H1 (cell line): ENCODE measurements around the gene MLYCD. TPM values are rescaled to one million over a fixed set of nuclear protein-coding genes. Genes with fewer than 3 reads are reported as not detected.

ENCODE experiments used
- CTCF ChIA-PET: fragments of 300-600 bp; sonication (Branson Sonifier 250); formaldehyde crosslinking; loops from one replicate; lab custom pipeline; 2021; ENCODE audit not compliant: partially characterized antibody; lab: Charles Lee
- POLR2A ChIA-PET: fragments of 300-600 bp; sonication (Branson Sonifier 250); formaldehyde crosslinking; loops from one replicate; lab custom pipeline; 2021; ENCODE audit warnings: inconsistent platforms; ENCODE audit not compliant: partially characterized antibody; lab: Charles Lee
- DNase-seq, 2 experiments: peaks; one replicate each; pipeline versions ENCODE4 v3.0.0 to v3.0.0-alpha.2; 2010 to 2022; ENCODE audit warnings: low spot score in 2 of 2, low read depth in 1 of 2, mixed read lengths in 1 of 2
- FAIRE-seq: peaks from 2 replicates; lab custom pipeline; 2011; peaks lifted over from hg19 to GRCh38; lab: Jason Lieb, UNC
- H2AFZ ChIP-seq: 2 replicates; pipeline ENCODE4 v1.8.1; 2012; ENCODE audit warnings: low read length, inconsistent platforms
- H2AK5ac ChIP-seq: 2 replicates; pipeline ENCODE4 v1.6.1; 2013; ENCODE audit warnings: low read depth, low read length
- H2BK120ac ChIP-seq: replicated peaks from 2 replicates; pipeline ENCODE3; 2013; ENCODE audit warnings: low read depth, low read length, inconsistent platforms
- H2BK12ac ChIP-seq: 2 replicates; pipeline ENCODE4 v1.6.1; 2013; ENCODE audit warnings: low read depth, low read length
- H2BK15ac ChIP-seq: 2 replicates; pipeline ENCODE4 v1.6.1; 2013; ENCODE audit warnings: low read length
- H2BK20ac ChIP-seq: 2 replicates; pipeline ENCODE4 v1.6.1; 2013; ENCODE audit warnings: low read length
- H2BK5ac ChIP-seq: 2 replicates; pipeline ENCODE4 v1.6.1; 2013; ENCODE audit warnings: low read depth, low read length
- H3K14ac ChIP-seq: 2 replicates; pipeline ENCODE4 v1.6.1; 2013; ENCODE audit warnings: inconsistent platforms; ENCODE audit not compliant: insufficient read length
- H3K18ac ChIP-seq: 2 replicates; pipeline ENCODE4 v1.6.1; 2013; ENCODE audit warnings: low read length; ENCODE audit errors: extremely low read depth
- H3K23ac ChIP-seq: 2 replicates; pipeline ENCODE4 v1.6.1; 2013; ENCODE audit warnings: inconsistent platforms; ENCODE audit not compliant: insufficient read length
- H3K23me2 ChIP-seq: 2 replicates; pipeline ENCODE4 v1.6.1; 2013; ENCODE audit warnings: low read depth, low read length
- H3K27ac ChIP-seq: 2 replicates; pipeline ENCODE4 v1.6.1; 2011; ENCODE audit warnings: low read depth, low read length, inconsistent platforms
- H3K27me3 ChIP-seq, 4 experiments: replicated peaks in 1 of 4; 1 replicate in 1 of 4; 2 replicates in 3 of 4; pipeline versions ENCODE4 v1.6.1 to v1.8.1; 2011 to 2013; ENCODE audit warnings: low read length in 3 of 4, mild to moderate bottlenecking in 3 of 4, inconsistent platforms in 2 of 4, mixed read lengths in 2 of 4, moderate library complexity in 1 of 4; ENCODE audit not compliant: control insufficient read depth in 3 of 4, insufficient read depth in 3 of 4; ENCODE audit errors: extremely low read depth in 1 of 4
- H3K36me3 ChIP-seq, 4 experiments: 2 replicates each; pipeline versions ENCODE4 v1.6.1 to v1.8.1; 2011 to 2013; ENCODE audit warnings: mild to moderate bottlenecking in 4 of 4, low read length in 3 of 4, moderate library complexity in 2 of 4, control low read depth in 1 of 4, inconsistent platforms in 1 of 4; ENCODE audit not compliant: insufficient read depth in 4 of 4, control insufficient read depth in 2 of 4
- H3K4ac ChIP-seq: replicated peaks from 2 replicates; pipeline ENCODE3; 2013; ENCODE audit warnings: low read length, low read depth, mixed read lengths, inconsistent platforms; ENCODE audit not compliant: insufficient read length
- H3K4me1 ChIP-seq, 4 experiments: replicated peaks in 1 of 4; 1 replicate in 1 of 4; 2 replicates in 3 of 4; pipeline versions ENCODE4 v1.6.1 to v1.8.1; 2011 to 2013; ENCODE audit warnings: low read length in 3 of 4, inconsistent platforms in 2 of 4, mixed read lengths in 1 of 4; ENCODE audit not compliant: insufficient read depth in 4 of 4, control insufficient read depth in 3 of 4
- H3K4me2 ChIP-seq, 2 experiments: 2 replicates each; pipeline versions ENCODE4 v1.6.1 to v1.8.1; 2011 to 2013; ENCODE audit warnings: low read depth in 2 of 2, low read length in 2 of 2, control low read depth in 1 of 2, inconsistent platforms in 1 of 2, mild to moderate bottlenecking in 1 of 2; ENCODE audit not compliant: insufficient read depth in 1 of 2
- H3K4me3 ChIP-seq, 4 experiments: fragments of 200-600, 300-600 bp in 1 of 4; sonication (generic), shearing (Covaris generic), sonication (Bioruptor Twin) in 1 of 4; 2 replicates each; pipeline versions ENCODE4 v1.5.1 to v1.8.1; 2011 to 2016; ENCODE audit warnings: low read length in 4 of 4, low read depth in 3 of 4, control low read depth in 2 of 4, inconsistent platforms in 2 of 4, mild to moderate bottlenecking in 2 of 4, mixed read lengths in 1 of 4, moderate library complexity in 1 of 4; ENCODE audit not compliant: insufficient read depth in 2 of 4; ENCODE audit errors: extremely low read depth in 1 of 4
- H3K56ac ChIP-seq: replicated peaks from 2 replicates; pipeline ENCODE3; 2013; ENCODE audit warnings: low read depth, mild to moderate bottlenecking, mixed read lengths, low read length, inconsistent platforms; ENCODE audit not compliant: insufficient read length
- H3K79me1 ChIP-seq: 2 replicates; pipeline ENCODE4 v1.6.1; 2013; ENCODE audit warnings: low read depth, low read length, control low read depth
- H3K79me2 ChIP-seq, 2 experiments: 2 replicates each; pipeline versions ENCODE4 v1.6.1 to v1.8.1; 2012 to 2013; ENCODE audit warnings: low read length in 2 of 2, mild to moderate bottlenecking in 2 of 2, inconsistent platforms in 1 of 2; ENCODE audit not compliant: insufficient read depth in 2 of 2, control insufficient read depth in 1 of 2
- H3K9ac ChIP-seq, 4 experiments: replicated peaks in 1 of 4; 1 replicate in 1 of 4; 2 replicates in 3 of 4; pipeline versions ENCODE4 v1.6.1 to v1.8.1; 2011 to 2013; ENCODE audit warnings: low read depth in 3 of 4, low read length in 3 of 4, control low read depth in 2 of 4, mild to moderate bottlenecking in 2 of 4, moderate library complexity in 2 of 4, inconsistent platforms in 1 of 4; ENCODE audit errors: extremely low read depth in 1 of 4
- H3K9me3 ChIP-seq, 2 experiments: 2 replicates each; pipeline versions ENCODE4 v1.6.1 to v1.8.1; 2012 to 2013; ENCODE audit warnings: mild to moderate bottlenecking in 2 of 2, moderate library complexity in 2 of 2, control low read depth in 1 of 2, inconsistent platforms in 1 of 2, low read depth in 1 of 2, low read length in 1 of 2, mixed read lengths in 1 of 2; ENCODE audit not compliant: insufficient read depth in 2 of 2
- H4K20me1 ChIP-seq, 2 experiments: replicated peaks in 1 of 2; 2 replicates each; pipeline versions ENCODE3 to v1.8.1; 2011 to 2013; ENCODE audit warnings: inconsistent platforms in 2 of 2, low read length in 2 of 2, mild to moderate bottlenecking in 1 of 2; ENCODE audit not compliant: insufficient read depth in 2 of 2, control insufficient read depth in 1 of 2
- H4K5ac ChIP-seq: 2 replicates; pipeline ENCODE4 v1.6.1; 2013; ENCODE audit warnings: low read length, low read depth, mixed read lengths, inconsistent platforms; ENCODE audit not compliant: insufficient read length
- H4K8ac ChIP-seq: 2 replicates; pipeline ENCODE4 v1.8.0; 2013; ENCODE audit warnings: mild to moderate bottlenecking, moderate library complexity, low read length, inconsistent platforms; ENCODE audit not compliant: insufficient read depth; ENCODE audit errors: extremely low read depth
- H4K91ac ChIP-seq: replicated peaks from 2 replicates; pipeline ENCODE3; 2013; ENCODE audit warnings: low read length, mixed read lengths, inconsistent platforms; ENCODE audit not compliant: insufficient read length
- E2F6 ChIP-seq: IDR thresholded peaks from 2 replicates; pipeline ENCODE4 v1.6.1; 2012; ENCODE audit warnings: inconsistent platforms
- TBP ChIP-seq: IDR thresholded peaks from 2 replicates; pipeline ENCODE4 v1.6.1; 2011; ENCODE audit warnings: low read depth, low read length, improper control_type of control experiment
- WGBS, 2 experiments: shearing (Covaris generic) in 1 of 2; methylation state at CpG; one replicate each; pipeline versions ENCODE4 v1.1.6 to v1.1.7; 2013 to 2015; ENCODE audit warnings: low lambda C conversion rate in 2 of 2, mixed read lengths in 2 of 2, inconsistent platforms in 1 of 2, low coverage in 1 of 2, missing lambda C conversion rate in 1 of 2; ENCODE audit not compliant: insufficient replicate concordance in 2 of 2, insufficient coverage in 1 of 2, insufficient read length in 1 of 2; ENCODE audit errors: extremely low coverage in 1 of 2, missing lambda C conversion rate in 1 of 2; 5-methylcytosine and 5-hydroxymethylcytosine counted together
- polyA plus RNA-seq, 7 experiments: library from polyadenylated mRNA; depleted of rRNA in 3 of 7; stranded (reverse) in 5 of 7; unstranded in 2 of 7; fragments of >200 nt in 5 of 7; fragments of 200-250 nt in 2 of 7; gene quantifications; 1 replicate in 5 of 7; 2 replicates in 1 of 7; 4 replicates in 1 of 7; pipeline versions ENCODE4 v1.2.1 to v1.2.3, GENCODE V29; 2011 to 2013; ENCODE audit warnings: missing spikeins in 2 of 7, mixed read lengths in 2 of 7
- total RNA-seq: library from RNA; stranded (reverse); fragmentation: NEBNext Ultra II Directional; extraction: Animal tissue kit (Norgen Biotek cat#: 25700); gene quantifications from 2 replicates; pipeline ENCODE4 v1.2.1, GENCODE V29; 2021
- TF ChIP-seq, protein P1 (sequence below): IDR thresholded peaks from 2 replicates; pipeline ENCODE4 v1.6.1; 2012; ENCODE audit warnings: inconsistent platforms

Gene MLYCD
- total and polyA plus RNA-seq, 2 of the 8 experiments (the other 6 are each of a cell fraction or from before 2014, with no cell fraction given): 3.7 to 7.0 TPM

DNA sequence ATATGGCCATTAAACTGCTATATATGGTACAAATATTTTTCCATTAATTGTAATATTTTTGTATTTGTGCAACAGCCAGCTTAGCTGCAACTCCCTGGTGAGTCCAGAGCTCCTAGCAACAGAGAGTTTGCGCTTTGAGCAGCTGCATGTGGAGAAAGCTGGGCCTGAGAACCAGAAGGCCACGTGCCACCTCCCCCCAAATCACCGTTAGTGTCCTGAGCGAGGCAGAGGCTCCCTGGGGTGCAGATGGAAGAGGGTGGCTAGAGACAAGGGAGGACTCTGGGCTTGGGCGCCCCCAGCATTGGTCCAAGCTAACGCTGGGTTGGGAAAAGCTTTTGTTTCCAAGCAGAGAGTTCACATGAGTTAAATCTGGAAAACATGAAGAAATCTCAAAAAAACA, 49.5 kb upstream of the MLYCD start:
- Histone ChIP-seq H3K4ac (peak overlapping the region; percentile 27), H4K8ac (no peak overlapping the region), H2BK15ac (no peak overlapping the region), H2BK20ac (no peak overlapping the region), H3K14ac (no peak overlapping the region), H4K5ac (peak overlapping the region; percentile 13), H3K18ac (peak overlapping the region; percentile 11), H3K56ac (no peak overlapping the region), H3K36me3 (no peaks in the 10 kb centered on the region), H3K79me1 (no peaks in the 10 kb centered on the region), H2AK5ac (no peak overlapping the region), H3K27ac (no peak overlapping the region), H2BK120ac (peak overlapping the region; percentile 20), H3K23me2 (no peaks in the 10 kb centered on the region), H4K91ac (peak overlapping the region; percentile 30), H3K9me3 (no peaks in the 10 kb centered on the region), H3K4me3 (no peak overlapping the region), H4K20me1 (no peaks in the 10 kb centered on the region), H2BK5ac (peak overlapping the region; percentile 15; the same call in 1 of the 2 replicates), H3K4me1 (peaks cover 0 to 11% (median 4%) of the 10 kb centered on the region in 4 experiments; a peak in 4 of 7 replicates), H3K9ac (no peak overlapping the region), H3K79me2 (no peaks in the 10 kb centered on the region), H3K4me2 (no peak overlapping the region), H2AFZ (no peak overlapping the region), H3K27me3 (no peaks in the 10 kb centered on the region), H3K23ac (no peak overlapping the region), H2BK12ac (no peak overlapping the region)
- ChIA-PET POLR2A (no interaction called here), CTCF (interaction anchor here (0.7 to 3.2 kb wide), 3 partner anchors 22 to 37 kb away, joined by 3 to 11 read pairs (median 6); no protein-coding TSS in a partner anchor)
- 70% methylated on average over 6 of the region's 6 CpGs; no CpG with 5 or more reads in 1 of the 2 experiments for WGBS, 2 experiments
- FAIRE-seq (no peak), DNase-seq (no peak)
- TF ChIP-seq TBP (no peak), E2F6 (peak; percentile 61; the same call in 1 of the 2 replicates)
- TF ChIP-seq, protein P1, sequence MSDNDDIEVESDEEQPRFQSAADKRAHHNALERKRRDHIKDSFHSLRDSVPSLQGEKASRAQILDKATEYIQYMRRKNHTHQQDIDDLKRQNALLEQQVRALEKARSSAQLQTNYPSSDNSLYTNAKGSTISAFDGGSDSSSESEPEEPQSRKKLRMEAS: peak; percentile 72
